ENCODE results near the gene XRCC2. TPM values are rescaled to one million over a fixed set of nuclear protein-coding genes. Genes with fewer than 3 reads are reported as not detected.

XRCC2 gene
- total RNA-seq, 2 experiments from 2014 or later, result 40.0 to 40.1 TPM

DNA sequence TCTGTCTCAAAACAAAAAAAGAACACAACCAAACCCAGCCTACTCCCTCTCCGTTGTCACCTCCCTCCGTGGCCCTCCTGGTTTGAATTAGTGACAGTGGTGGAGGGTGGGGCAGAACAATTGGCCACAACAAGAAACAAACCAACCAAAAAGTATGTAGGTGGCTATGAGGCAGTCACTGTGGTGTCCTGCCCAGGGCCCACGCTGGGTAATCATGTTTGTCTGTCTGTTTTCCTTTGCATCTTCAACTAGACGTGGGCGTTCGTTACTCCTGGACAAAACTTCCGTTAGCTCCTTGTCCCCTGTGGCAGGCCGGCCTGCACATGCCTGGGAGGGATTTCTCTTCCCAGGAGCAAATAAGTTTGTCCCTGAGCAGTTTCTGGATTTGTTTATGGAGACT lies 78.4 kb downstream of the XRCC2 start:
- Histone ChIP-seq H3K36me3 (ENCODE audit: insufficient read depth, low read length) (no peaks in the 10 kb centered on the region), H2AFZ (ENCODE audit: low read length) (no peak overlapping the region), H3K9me2 (ENCODE audit: insufficient read depth, low read length) (no peaks in the 10 kb centered on the region), H3K27ac (ENCODE audit: low read depth, low read length, poor library complexity, severe bottlenecking) (no peak overlapping the region), H3K4me2 (ENCODE audit: low read length) (no peak overlapping the region), H3K9me3 (ENCODE audit: low read length) (no peaks in the 10 kb centered on the region), H3K4me3 (ENCODE audit: low read depth, low read length, poor library complexity, severe bottlenecking) (no peak overlapping the region), H3K4me1 (ENCODE audit: insufficient read depth, low read length, poor library complexity, severe bottlenecking) (no peaks in the 10 kb centered on the region), H4K20me1 (ENCODE audit: insufficient read depth, low read length) (no peaks in the 10 kb centered on the region), H3K79me2 (ENCODE audit: insufficient read depth, low read depth, low read length) (no peaks in the 10 kb centered on the region)
- no peak for TF ChIP-seq EZH2phosphoT487 (IDR thresholded peaks at IDR 0.05; ENCODE audit: borderline replicate concordance, low read depth, low read length)
- TF ChIP-seq, protein P1, sequence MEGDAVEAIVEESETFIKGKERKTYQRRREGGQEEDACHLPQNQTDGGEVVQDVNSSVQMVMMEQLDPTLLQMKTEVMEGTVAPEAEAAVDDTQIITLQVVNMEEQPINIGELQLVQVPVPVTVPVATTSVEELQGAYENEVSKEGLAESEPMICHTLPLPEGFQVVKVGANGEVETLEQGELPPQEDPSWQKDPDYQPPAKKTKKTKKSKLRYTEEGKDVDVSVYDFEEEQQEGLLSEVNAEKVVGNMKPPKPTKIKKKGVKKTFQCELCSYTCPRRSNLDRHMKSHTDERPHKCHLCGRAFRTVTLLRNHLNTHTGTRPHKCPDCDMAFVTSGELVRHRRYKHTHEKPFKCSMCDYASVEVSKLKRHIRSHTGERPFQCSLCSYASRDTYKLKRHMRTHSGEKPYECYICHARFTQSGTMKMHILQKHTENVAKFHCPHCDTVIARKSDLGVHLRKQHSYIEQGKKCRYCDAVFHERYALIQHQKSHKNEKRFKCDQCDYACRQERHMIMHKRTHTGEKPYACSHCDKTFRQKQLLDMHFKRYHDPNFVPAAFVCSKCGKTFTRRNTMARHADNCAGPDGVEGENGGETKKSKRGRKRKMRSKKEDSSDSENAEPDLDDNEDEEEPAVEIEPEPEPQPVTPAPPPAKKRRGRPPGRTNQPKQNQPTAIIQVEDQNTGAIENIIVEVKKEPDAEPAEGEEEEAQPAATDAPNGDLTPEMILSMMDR (conservative IDR thresholded peaks at IDR 0.05; ENCODE audit: low read length), result no peak
- CTCF ChIA-PET (ENCODE audit: unreplicated experiment), result no interaction called here
- POLR2A ChIA-PET, result no interaction called here
- intact Hi-C loops (cut with micrococcal nuclease; ENCODE audit: unreplicated experiment), result no loop called here
- no TSS peak for BruUV-seq (replicated peaks)
- DNase-seq (ENCODE audit: low spot score), result no peak

DNA sequence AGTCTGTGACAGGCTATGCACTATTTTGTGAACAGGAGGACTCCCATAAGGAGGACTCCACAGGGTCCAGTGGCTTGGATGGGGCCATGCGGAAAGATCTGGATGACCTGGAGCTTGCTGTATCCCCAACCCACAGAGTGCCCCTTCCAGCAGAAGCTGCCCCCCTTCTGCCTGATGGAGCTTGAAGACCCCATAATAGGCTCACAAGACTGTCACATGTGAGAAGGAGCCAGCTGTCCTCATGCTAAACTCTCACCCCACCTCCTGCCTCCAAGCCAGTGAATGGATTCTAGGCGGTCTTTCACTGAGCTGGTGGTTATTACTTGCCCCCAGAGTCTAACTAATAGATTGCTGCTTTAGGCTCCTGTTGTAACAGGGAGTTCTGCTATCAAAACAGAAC lies 79.1 kb downstream of the XRCC2 start:
- BruUV-seq (replicated peaks), result no TSS peak
- intact Hi-C loops (cut with micrococcal nuclease; ENCODE audit: unreplicated experiment), result no loop called here
- H4K20me1 ChIP-seq (ENCODE audit: insufficient read depth, low read length), result no peaks in the 10 kb centered on the region
- POLR2A ChIA-PET, result interaction anchor here (0.6 to 1.1 kb wide), 3 partner anchors 9 to 183 kb away, joined by 3 to 5 read pairs (median 4); no protein-coding TSS in a partner anchor
- H3K4me3 ChIP-seq (ENCODE audit: low read depth, low read length, poor library complexity, severe bottlenecking), result no peak overlapping the region
- no peak for DNase-seq (ENCODE audit: low spot score)
- no peak overlapping the region for H3K4me2 ChIP-seq (ENCODE audit: low read length)
- no peaks in the 10 kb centered on the region for H3K4me1 ChIP-seq (ENCODE audit: insufficient read depth, low read length, poor library complexity, severe bottlenecking)
- no peak overlapping the region for H3K27ac ChIP-seq (ENCODE audit: low read depth, low read length, poor library complexity, severe bottlenecking)
- CTCF ChIA-PET (ENCODE audit: unreplicated experiment), result no interaction called here
- no peak overlapping the region for H2AFZ ChIP-seq (ENCODE audit: low read length)
- TF ChIP-seq EZH2phosphoT487 (IDR thresholded peaks at IDR 0.05; ENCODE audit: borderline replicate concordance, low read depth, low read length), result no peak
- TF ChIP-seq, protein P1 (conservative IDR thresholded peaks at IDR 0.05; ENCODE audit: low read length), result no peak
- H3K9me3 ChIP-seq (ENCODE audit: low read length), result no peaks in the 10 kb centered on the region
- no peaks in the 10 kb centered on the region for H3K79me2 ChIP-seq (ENCODE audit: insufficient read depth, low read depth, low read length)
- no peaks in the 10 kb centered on the region for H3K9me2 ChIP-seq (ENCODE audit: insufficient read depth, low read length)
- H3K36me3 ChIP-seq (ENCODE audit: insufficient read depth, low read length), result no peaks in the 10 kb centered on the region

Small RNAs within 50 kb of the gene (small RNA-seq; reads per million reads assigned to genes)
- gene RF00568, result not detected

Other genes with a start within 250 kb of the XRCC2 start
- 47.5 and 51.9 TPM in 2 replicates for gene KMT2C, start 240.1 kb downstream of the XRCC2 start, total RNA-seq (2014; rRNA removed; shearing (Covaris generic))
- 86.8 and 105 TPM in 2 replicates for gene KMT2C, start 240.1 kb downstream of the XRCC2 start, total RNA-seq (2022)
- 5.7 and 7.4 TPM in 2 replicates for gene ACTR3B, start 83.6 kb upstream of the XRCC2 start, total RNA-seq (2014; rRNA removed; shearing (Covaris generic))
- 11.4 and 12.8 TPM in 2 replicates for gene ACTR3B, start 83.6 kb upstream of the XRCC2 start, total RNA-seq (2022)

Data from OCI-LY7 (cell line).